Heart right ventricle (tissue), 16 donors: ENCODE data around the gene RARS2. TPM values are rescaled to one million over a fixed set of nuclear protein-coding genes. Genes with fewer than 3 reads are reported as not detected.
"Not testable (repeated sequence)": the region's sequence is repeated elsewhere in the genome, so short reads cannot be mapped to it uniquely, and the experiment has no call there.

Source experiments
- ATAC-seq, 8 donors: fragments of 200-7000 bp; cut with Tn5 transposase; one replicate each; pipeline ENCODE4 v1.9.1; 2020; ENCODE audit warnings: mild to moderate bottlenecking in 8 of 8, moderate library complexity in 8 of 8, moderate number of reproducible peaks in 1 of 8
- DNase-seq, 2 donors: peaks; one replicate each; pipeline ENCODE4 v3.0.0-alpha.2; 2020
- H3K27ac ChIP-seq, 10 donors: fragments of 200-600 bp; sonication (generic) in 2 of 10; one replicate each; pipeline versions ENCODE4 v1.5.0 to v1.8.0; 2020 to 2022; ENCODE audit warnings: mild to moderate bottlenecking in 3 of 10
- H3K27me3 ChIP-seq, 7 donors: fragments of 200-600 bp; one replicate each; pipeline ENCODE4 v1.8.0; 2021 to 2022; ENCODE audit warnings: mild to moderate bottlenecking in 2 of 7
- H3K36me3 ChIP-seq, 9 donors: fragments of 200-600 bp; sonication (generic) in 1 of 9; one replicate each; pipeline versions ENCODE4 v1.5.0 to v1.8.0; 2020 to 2022; ENCODE audit warnings: mild to moderate bottlenecking in 2 of 9
- H3K4me1 ChIP-seq, 9 donors: fragments of 200-600 bp; sonication (generic) in 1 of 9; one replicate each; pipeline versions ENCODE4 v1.5.0 to v1.8.0; 2020 to 2022; ENCODE audit warnings: mild to moderate bottlenecking in 4 of 9
- H3K4me3 ChIP-seq, 10 donors: fragments of 200-600 bp; sonication (generic) in 2 of 10; one replicate each; pipeline versions ENCODE4 v1.5.0 to v1.8.0; 2020 to 2022; ENCODE audit warnings: mild to moderate bottlenecking in 7 of 10, moderate library complexity in 2 of 10
- H3K9me3 ChIP-seq, 11 donors: fragments of 200-600 bp in 10 of 11; sonication (generic) in 2 of 11; one replicate each; pipeline versions ENCODE4 v1.5.0 to v1.8.0; 2013 to 2022; ENCODE audit warnings: mild to moderate bottlenecking in 2 of 11, control low read depth in 1 of 11, moderate library complexity in 1 of 11
- CTCF ChIP-seq, 9 donors: fragments of 200-600 bp; sonication (generic) in 2 of 9; IDR thresholded peaks; one replicate each; pipeline versions ENCODE4 v1.5.0 to v1.8.0; 2021 to 2022; ENCODE audit warnings: antibody characterized with exemption in 9 of 9, mild to moderate bottlenecking in 5 of 9, moderate library complexity in 1 of 9
- WGBS, 2 donors: extraction: QIAGEN DNeasy Blood & Tissue Kit; methylation state at CpG; one replicate each; pipeline ENCODE4 v1.1.7; 2013; ENCODE audit warnings: inconsistent platforms in 1 of 2; 5-methylcytosine and 5-hydroxymethylcytosine counted together
- intact Hi-C, 10 donors: fragments of 100-400 bp; cut with DNase I; formaldehyde crosslinking; loops; one replicate each; pipeline versions ENCODE4 v1.11.1 to v1.14.2; 2022
- polyA plus RNA-seq, 2 donors: library from polyadenylated mRNA; stranded (reverse); fragments of 200-250 nt; gene quantifications; one replicate each; pipeline ENCODE4 v1.2.3, GENCODE V29; 2013
- total RNA-seq, 10 donors: library from RNA; stranded (reverse); fragmentation: NEBNext Ultra II Directional in 3 of 10; extraction: Animal tissue kit (Norgen Biotek cat#: 25700) in 3 of 10; gene quantifications; one replicate each; pipeline versions ENCODE4 v1.2.1 to v1.2.4, GENCODE V29; 2021 to 2023
- donor health status: Arrhythmogenic right ventricular cardiomyopathy.
- donor health status: ischemic (EF 13 %, LVEDD 7.1; RV severe dilation, severe dysfunction).
- donor health status: healthy with polysubstance abuse.
- donor health status: DM: no; HTN: yes; CAD: no.
- donor health status: DM: no; HTN: no; CAD: no.
- donor health status: ischemic (EF 25% LVEDD 6.9; RV normal size, moderate dysfunction).
- donor health status: ischemic (EF 25% LVEDD 5.7; RV mildly dilated, moderate dysfunction).
- donor health status: healthy.
- donor health status: DM: yes; HTN: yes; CAD: no.
- donor health status: Ischemic cardiomyopathy.
- donor health status: ischemic (EF 35%, LVEDD 5.7; RV mildly dilated, moderate dysfunction).
- donor health status: nonischemic (EF 11% LVEDD 7.7; RV severe dilation, severe dysfunction).
- donor health status: DM: yes; HTN: yes; CAD: no.
- donor health status: PGD.
- donor health status: ischemic (EF 29% LVEDD 5.4; RV normal size, mild dysfunction).
- donor health status: nonischemic (EF 23%, LVEDD 6.1; RV moderate dilation, normal function).

Gene RARS2
- total and polyA plus RNA-seq, 12 donors, result 12.1 to 26.1 (median 19.8) TPM

GRCh38 chr6:87623248-87623647 is 33.5 kb upstream of the RARS2 start:
- peak in 5 of 8 donors; percentile 35 to 65 (median 40) for ATAC-seq
- H3K27me3 ChIP-seq, result no peaks in the 10 kb centered on the region

GRCh38 chr6:87618531-87618930 is 28.7 kb upstream of the RARS2 start:
- WGBS, 2 donors, result 86 to 89% methylated on average over 3 of the region's 3 CpGs
- no peaks in the 10 kb centered on the region for H3K27me3 ChIP-seq
- no peak for TF ChIP-seq CTCF (IDR thresholded peaks at IDR 0.05)
- H3K4me3 ChIP-seq, result no peak overlapping the region
- H3K36me3 ChIP-seq, result peaks cover 0 to 64% (median 0%) of the 10 kb centered on the region in 9 donors
- ATAC-seq, result no peak
- H3K9me3 ChIP-seq, result no peaks in the 10 kb centered on the region
- peaks cover 0 to 13% (median 6%) of the 10 kb centered on the region in 9 donors for H3K4me1 ChIP-seq
- no peak for DNase-seq
- no peak overlapping the region for H3K27ac ChIP-seq
- intact Hi-C loops, result no loop called here

More at GRCh38 chr6:87623248-87623647, 33.5 kb upstream of the RARS2 start:
- Histone ChIP-seq H3K4me1 (peaks cover 0 to 17% (median 8%) of the 10 kb centered on the region in 9 donors), H3K9me3 (no peaks in the 10 kb centered on the region), H3K27ac (peak overlapping the region in 4 of 10 donors; percentile 7 to 45 (median 36)), H3K4me3 (no peak overlapping the region), H3K36me3 (peaks cover 0 to 52% (median 0%) of the 10 kb centered on the region in 9 donors)
- TF ChIP-seq CTCF (IDR thresholded peaks at IDR 0.05), result no peak
- no peak for DNase-seq
- WGBS, 2 donors, result 77 to 78% methylated on average over 3 of the region's 3 CpGs
- intact Hi-C loops, result no loop called here

DNA sequence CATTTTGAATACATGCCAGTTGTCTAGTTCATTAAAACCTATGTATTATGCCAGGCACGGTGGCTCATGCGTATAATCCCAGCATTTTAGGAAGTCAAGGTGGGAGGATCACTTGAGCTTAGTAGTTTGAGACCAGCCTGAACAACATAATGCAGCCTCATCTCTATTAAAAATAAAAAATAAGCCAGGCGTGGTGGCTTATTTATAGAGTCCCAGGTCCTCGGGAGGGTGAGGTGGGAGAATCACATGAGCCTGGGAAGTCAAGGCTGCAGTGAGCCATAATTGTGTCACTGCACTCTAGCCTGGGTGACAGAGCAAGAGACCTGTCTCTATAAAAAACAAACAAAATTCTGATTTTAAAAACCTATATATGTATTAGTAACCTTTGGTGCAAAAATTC is 27.6 kb upstream of the RARS2 start:
- Histone ChIP-seq H3K27me3 (no peaks in the 10 kb centered on the region), H3K4me1 (peaks cover 0 to 4% (median 0%) of the 10 kb centered on the region in 9 donors), H3K9me3 (no peaks in the 10 kb centered on the region), H3K36me3 (peaks cover 0 to 71% (median 8%) of the 10 kb centered on the region in 9 donors), H3K4me3 (no peak overlapping the region), H3K27ac (peak overlapping the region in 6 of 10 donors; percentile 13 to 70 (median 45))
- intact Hi-C loops, result no loop called here
- no peak for TF ChIP-seq CTCF (IDR thresholded peaks at IDR 0.05)
- peak in 1 of 2 donors; percentile 5 for DNase-seq
- ATAC-seq, result peak; percentile 61 to 92 (median 75)
- WGBS, 2 donors, result 47 to 66% methylated on average over 4 of the region's 4 CpGs

GRCh38 chr6:87613018-87613417 is 23.2 kb upstream of the RARS2 start:
- H3K4me1 ChIP-seq, H3K9me3 ChIP-seq, ATAC-seq, DNase-seq, H3K27me3 ChIP-seq, H3K4me3 ChIP-seq, intact Hi-C loops, H3K27ac ChIP-seq: not testable (repeated sequence)
- H3K36me3 ChIP-seq, result peaks cover 0 to 86% (median 33%) of the 10 kb centered on the region in 9 donors
- 97 to 98% methylated on average over 2 of the region's 2 CpGs for WGBS, 2 donors

DNA sequence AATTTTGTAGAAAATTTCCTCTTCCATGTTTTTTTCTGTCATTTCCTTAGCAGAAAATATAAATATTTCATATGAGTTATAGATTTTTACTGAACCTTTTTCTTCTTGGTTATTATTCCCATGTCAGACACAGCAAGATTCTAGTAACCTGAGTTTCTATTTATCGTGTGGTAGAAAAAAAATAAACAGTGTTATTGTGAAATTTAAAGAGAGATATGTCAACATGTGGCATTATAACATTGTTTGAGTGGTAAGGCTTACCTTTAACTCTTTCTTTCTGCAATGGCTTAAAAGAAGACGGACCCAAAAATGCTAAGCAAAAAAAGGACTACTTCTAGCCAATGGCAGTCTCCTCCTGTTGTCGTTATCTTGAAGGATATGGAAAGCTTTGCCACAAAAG is 19.0 kb upstream of the RARS2 start:
- no peaks in the 10 kb centered on the region for H3K4me1 ChIP-seq
- H3K27me3 ChIP-seq, result no peaks in the 10 kb centered on the region
- DNase-seq (no peak), ATAC-seq (no peak)
- peaks cover 0 to 95% (median 48%) of the 10 kb centered on the region in 9 donors for H3K36me3 ChIP-seq
- H3K4me3 ChIP-seq, result no peak overlapping the region
- no peak overlapping the region for H3K27ac ChIP-seq
- H3K9me3 ChIP-seq, result no peaks in the 10 kb centered on the region
- WGBS, 2 donors, result 95 to 97% methylated on average over 3 of the region's 3 CpGs
- TF ChIP-seq CTCF (IDR thresholded peaks at IDR 0.05), result no peak
- intact Hi-C loops, result loop anchor here in 1 of 10 donors (10.0 kb wide), 1 partner anchor 186 kb away; no protein-coding TSS in a partner anchor
